AG09319 (cell line): Measurements from ENCODE around the gene TIAM2.

Experiments used
- DNase-seq: peaks from one replicate; pipeline ENCODE4 v3.0.0-alpha.2; 2010; ENCODE audit warnings: low read depth; ENCODE audit errors: extremely low read depth
- CTCF ChIP-seq: IDR thresholded peaks from 2 replicates; pipeline ENCODE4 v1.5.1; 2011; ENCODE audit warnings: low read depth, mild to moderate bottlenecking, inconsistent platforms, low read length, moderate library complexity

Gene TIAM2

GRCh38 chr6:155201461-155202226 lies 206.5 kb downstream of the TIAM2 start:
- TF ChIP-seq CTCF = no peak
- DNase-seq = peak; percentile 11

GRCh38 chr6:155207223-155207622 lies 212.1 kb downstream of the TIAM2 start:
- DNase-seq = no peak
- TF ChIP-seq CTCF = no peak

- DNase-seq = no peak
Observed at GRCh38 chr6:155212106-155212505, 217.0 kb downstream of the TIAM2 start.

GRCh38 chr6:155212616-155213380 lies 217.7 kb downstream of the TIAM2 start:
- no peak for TF ChIP-seq CTCF
- no peak for DNase-seq

More at GRCh38 chr6:155212106-155212505, 217.0 kb downstream of the TIAM2 start:
- TF ChIP-seq CTCF = no peak

- DNase-seq = no peak
- TF ChIP-seq CTCF = no peak
Observed at GRCh38 chr6:155213611-155214372, 218.7 kb downstream of the TIAM2 start.

- no peak for TF ChIP-seq CTCF
- no peak for DNase-seq
Observed at GRCh38 chr6:155215906-155216305, 220.8 kb downstream of the TIAM2 start.
